ENCODE measurements around the gene ARHGAP6. TPM values are rescaled to one million over a fixed set of nuclear protein-coding genes. Genes with fewer than 3 reads are reported as not detected.

The ARHGAP6 gene
- total and polyA plus RNA-seq, 2 experiments from 2014 or later = 0.26 to 0.59 TPM

DNA sequence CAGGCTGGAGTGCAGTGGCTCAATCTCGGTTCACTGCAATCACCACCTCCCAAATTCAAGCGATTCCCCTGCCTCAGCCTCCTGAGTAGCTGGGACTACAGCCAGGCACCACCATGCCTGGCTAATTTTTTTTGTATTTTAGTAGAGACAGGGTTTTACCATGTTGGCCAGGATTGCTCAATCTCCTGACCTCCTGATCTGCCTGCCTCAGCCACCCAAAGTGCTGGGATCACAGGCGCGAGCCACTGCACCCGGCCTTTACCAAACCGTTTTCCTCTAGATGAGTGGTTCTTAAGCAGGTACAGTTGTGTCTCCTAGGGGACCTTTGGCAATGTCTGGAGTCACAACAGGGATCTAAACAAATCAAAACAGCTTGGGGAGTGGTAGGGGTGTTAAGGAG, 360.9 kb downstream of the ARHGAP6 start:
- H3K27me3 ChIP-seq (ENCODE audit: insufficient read depth) = no peaks in the 10 kb centered on the region
- H3K27ac ChIP-seq (ENCODE audit: low read depth) = no peak overlapping the region
- H3K9me2 ChIP-seq (ENCODE audit: insufficient read depth) = no peaks in the 10 kb centered on the region
- no peaks in the 10 kb centered on the region for H4K20me1 ChIP-seq (replicated peaks; ENCODE audit: insufficient read depth)
- H3K4me1 Mint-ChIP-seq = peaks cover 14% of the 10 kb centered on the region
- no peaks in the 10 kb centered on the region for H3F3A ChIP-seq (replicated peaks; ENCODE audit: low read depth)
- ATAC-seq (peak; percentile 24; the same call in 1 of the 3 replicates), DNase-seq (ENCODE audit: low spot score) (no peak)
- H3K36me3 Mint-ChIP-seq (ENCODE audit: low read depth) = no peaks in the 10 kb centered on the region
- H3K79me2 ChIP-seq (replicated peaks; ENCODE audit: insufficient read depth) = no peaks in the 10 kb centered on the region
- no peaks in the 10 kb centered on the region for H3K27me3 Mint-ChIP-seq (ENCODE audit: insufficient read depth, low read depth, poor library complexity)
- H3K4me1 ChIP-seq (ENCODE audit: insufficient read depth) = peaks cover 6% of the 10 kb centered on the region; the same call in 1 of the 2 replicates
- no peak overlapping the region for H3K4me3 Mint-ChIP-seq
- no peak overlapping the region for H3K27ac Mint-ChIP-seq
- H2AFZ ChIP-seq = no peak overlapping the region
- no peak overlapping the region for H3K4me2 ChIP-seq
- H3K9me3 Mint-ChIP-seq = no peaks in the 10 kb centered on the region
- H3K36me3 ChIP-seq (ENCODE audit: insufficient read depth) = no peaks in the 10 kb centered on the region
- TF ChIP-seq JUNB (IDR thresholded peaks at IDR 0.05; ENCODE audit: unreplicated experiment) = no peak
- TF ChIP-seq, protein P1, sequence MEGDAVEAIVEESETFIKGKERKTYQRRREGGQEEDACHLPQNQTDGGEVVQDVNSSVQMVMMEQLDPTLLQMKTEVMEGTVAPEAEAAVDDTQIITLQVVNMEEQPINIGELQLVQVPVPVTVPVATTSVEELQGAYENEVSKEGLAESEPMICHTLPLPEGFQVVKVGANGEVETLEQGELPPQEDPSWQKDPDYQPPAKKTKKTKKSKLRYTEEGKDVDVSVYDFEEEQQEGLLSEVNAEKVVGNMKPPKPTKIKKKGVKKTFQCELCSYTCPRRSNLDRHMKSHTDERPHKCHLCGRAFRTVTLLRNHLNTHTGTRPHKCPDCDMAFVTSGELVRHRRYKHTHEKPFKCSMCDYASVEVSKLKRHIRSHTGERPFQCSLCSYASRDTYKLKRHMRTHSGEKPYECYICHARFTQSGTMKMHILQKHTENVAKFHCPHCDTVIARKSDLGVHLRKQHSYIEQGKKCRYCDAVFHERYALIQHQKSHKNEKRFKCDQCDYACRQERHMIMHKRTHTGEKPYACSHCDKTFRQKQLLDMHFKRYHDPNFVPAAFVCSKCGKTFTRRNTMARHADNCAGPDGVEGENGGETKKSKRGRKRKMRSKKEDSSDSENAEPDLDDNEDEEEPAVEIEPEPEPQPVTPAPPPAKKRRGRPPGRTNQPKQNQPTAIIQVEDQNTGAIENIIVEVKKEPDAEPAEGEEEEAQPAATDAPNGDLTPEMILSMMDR (conservative IDR thresholded peaks at IDR 0.05; ENCODE audit: low read depth in 2 of 2) = no peak
- TF ChIP-seq EZH2phosphoT487 (IDR thresholded peaks at IDR 0.05; ENCODE audit: unreplicated experiment) = no peak
- no peak for TF ChIP-seq EZH2 (IDR thresholded peaks at IDR 0.05; ENCODE audit: low read depth, unreplicated experiment)
- no peak for TF ChIP-seq CREB1 (CRISPR knock-in tag; IDR thresholded peaks at IDR 0.05; ENCODE audit: low read depth)
- no peak for TF ChIP-seq NANOG (IDR thresholded peaks at IDR 0.05; ENCODE audit: borderline replicate concordance)
- TF ChIP-seq ZNF331 (CRISPR knock-in tag; IDR thresholded peaks at IDR 0.05; ENCODE audit: low read depth) = no peak
- TF ChIP-seq POLR2AphosphoS5 (IDR thresholded peaks at IDR 0.05; ENCODE audit: low read depth) = no peak
- TF ChIP-seq, protein P2, sequence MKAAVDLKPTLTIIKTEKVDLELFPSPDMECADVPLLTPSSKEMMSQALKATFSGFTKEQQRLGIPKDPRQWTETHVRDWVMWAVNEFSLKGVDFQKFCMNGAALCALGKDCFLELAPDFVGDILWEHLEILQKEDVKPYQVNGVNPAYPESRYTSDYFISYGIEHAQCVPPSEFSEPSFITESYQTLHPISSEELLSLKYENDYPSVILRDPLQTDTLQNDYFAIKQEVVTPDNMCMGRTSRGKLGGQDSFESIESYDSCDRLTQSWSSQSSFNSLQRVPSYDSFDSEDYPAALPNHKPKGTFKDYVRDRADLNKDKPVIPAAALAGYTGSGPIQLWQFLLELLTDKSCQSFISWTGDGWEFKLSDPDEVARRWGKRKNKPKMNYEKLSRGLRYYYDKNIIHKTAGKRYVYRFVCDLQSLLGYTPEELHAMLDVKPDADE (IDR thresholded peaks at IDR 0.05) = no peak
- TF ChIP-seq, protein P3, sequence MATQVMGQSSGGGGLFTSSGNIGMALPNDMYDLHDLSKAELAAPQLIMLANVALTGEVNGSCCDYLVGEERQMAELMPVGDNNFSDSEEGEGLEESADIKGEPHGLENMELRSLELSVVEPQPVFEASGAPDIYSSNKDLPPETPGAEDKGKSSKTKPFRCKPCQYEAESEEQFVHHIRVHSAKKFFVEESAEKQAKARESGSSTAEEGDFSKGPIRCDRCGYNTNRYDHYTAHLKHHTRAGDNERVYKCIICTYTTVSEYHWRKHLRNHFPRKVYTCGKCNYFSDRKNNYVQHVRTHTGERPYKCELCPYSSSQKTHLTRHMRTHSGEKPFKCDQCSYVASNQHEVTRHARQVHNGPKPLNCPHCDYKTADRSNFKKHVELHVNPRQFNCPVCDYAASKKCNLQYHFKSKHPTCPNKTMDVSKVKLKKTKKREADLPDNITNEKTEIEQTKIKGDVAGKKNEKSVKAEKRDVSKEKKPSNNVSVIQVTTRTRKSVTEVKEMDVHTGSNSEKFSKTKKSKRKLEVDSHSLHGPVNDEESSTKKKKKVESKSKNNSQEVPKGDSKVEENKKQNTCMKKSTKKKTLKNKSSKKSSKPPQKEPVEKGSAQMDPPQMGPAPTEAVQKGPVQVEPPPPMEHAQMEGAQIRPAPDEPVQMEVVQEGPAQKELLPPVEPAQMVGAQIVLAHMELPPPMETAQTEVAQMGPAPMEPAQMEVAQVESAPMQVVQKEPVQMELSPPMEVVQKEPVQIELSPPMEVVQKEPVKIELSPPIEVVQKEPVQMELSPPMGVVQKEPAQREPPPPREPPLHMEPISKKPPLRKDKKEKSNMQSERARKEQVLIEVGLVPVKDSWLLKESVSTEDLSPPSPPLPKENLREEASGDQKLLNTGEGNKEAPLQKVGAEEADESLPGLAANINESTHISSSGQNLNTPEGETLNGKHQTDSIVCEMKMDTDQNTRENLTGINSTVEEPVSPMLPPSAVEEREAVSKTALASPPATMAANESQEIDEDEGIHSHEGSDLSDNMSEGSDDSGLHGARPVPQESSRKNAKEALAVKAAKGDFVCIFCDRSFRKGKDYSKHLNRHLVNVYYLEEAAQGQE (IDR thresholded peaks at IDR 0.05; ENCODE audit: unreplicated experiment) = no peak
- no peak overlapping the region for H3K4me3 ChIP-seq
